GM23338 (cell line): ENCODE measurements around the gene CNPY2. TPM values are rescaled to one million over a fixed set of nuclear protein-coding genes. Genes with fewer than 3 reads are reported as not detected.

Experiments used
- ATAC-seq: fragments of 200-7000 bp; cut with Tn5 transposase; 3 replicates; pipeline ENCODE4 v1.9.1; 2020
- DNase-seq: peaks from one replicate; pipeline ENCODE4 v3.0.0-alpha.2; 2015; ENCODE audit warnings: low spot score
- H2AFZ ChIP-seq: fragments of 200-600 bp; sonication (generic); 2 replicates; pipeline ENCODE4 v1.8.0; 2016; ENCODE audit warnings: antibody characterized with exemption, mild to moderate bottlenecking, moderate library complexity
- H3F3A ChIP-seq: fragments of 200-600 bp; sonication (generic); replicated peaks from 2 replicates; pipeline ENCODE4 v1.8.0; 2017; ENCODE audit warnings: antibody characterized with exemption, mixed run types, low read depth
- H3K27ac ChIP-seq: fragments of 200-600 bp; sonication (generic); 2 replicates; pipeline ENCODE4 v1.6.1; 2016; ENCODE audit warnings: low read depth
- H3K27me3 ChIP-seq: fragments of 200-600 bp; sonication (generic); 2 replicates; pipeline ENCODE4 v1.8.0; 2016; ENCODE audit warnings: mild to moderate bottlenecking, mixed run types, moderate library complexity; ENCODE audit not compliant: insufficient read depth
- H3K36me3 ChIP-seq: fragments of 200-600 bp; sonication (generic); 2 replicates; pipeline ENCODE4 v1.8.0; 2016; ENCODE audit warnings: mild to moderate bottlenecking; ENCODE audit not compliant: insufficient read depth
- H3K4me1 ChIP-seq: fragments of 200-600 bp; sonication (generic); 2 replicates; pipeline ENCODE4 v1.8.0; 2016; ENCODE audit warnings: mild to moderate bottlenecking, moderate library complexity; ENCODE audit not compliant: insufficient read depth
- H3K4me2 ChIP-seq: fragments of 200-600 bp; sonication (generic); 2 replicates; pipeline ENCODE4 v1.7.1; 2017; ENCODE audit warnings: mixed run types
- H3K4me3 ChIP-seq: fragments of 200-600 bp; sonication (generic); 2 replicates; pipeline ENCODE4 v1.6.1; 2016; ENCODE audit warnings: mixed run types
- H3K79me2 ChIP-seq: fragments of 200-600 bp; sonication (generic); replicated peaks from 2 replicates; pipeline ENCODE4 v1.8.0; 2017; ENCODE audit warnings: mild to moderate bottlenecking; ENCODE audit not compliant: insufficient read depth
- H3K9me2 ChIP-seq: fragments of 200-600 bp; sonication (generic); 2 replicates; pipeline ENCODE4 v1.8.0; 2017; ENCODE audit not compliant: insufficient read depth
- H4K20me1 ChIP-seq: fragments of 200-600 bp; sonication (generic); replicated peaks from 2 replicates; pipeline ENCODE4 v1.8.0; 2017; ENCODE audit warnings: mild to moderate bottlenecking; ENCODE audit not compliant: insufficient read depth
- H3K27ac Mint-ChIP-seq: 2 replicates; pipeline ENCODE4 v1.8.0; 2020; ENCODE audit warnings: inconsistent platforms, mild to moderate bottlenecking, moderate library complexity, mixed read lengths
- H3K27me3 Mint-ChIP-seq: 3 replicates; pipeline ENCODE4 v1.8.0; 2022; ENCODE audit warnings: low read depth, mild to moderate bottlenecking, moderate library complexity, mixed read lengths, inconsistent platforms; ENCODE audit not compliant: insufficient read depth, poor library complexity
- H3K36me3 Mint-ChIP-seq: 3 replicates; pipeline ENCODE4 v1.8.0; 2021; ENCODE audit warnings: low read depth, mild to moderate bottlenecking, inconsistent platforms, moderate library complexity, mixed read lengths
- H3K4me1 Mint-ChIP-seq: 3 replicates; pipeline ENCODE4 v1.8.0; 2020; ENCODE audit warnings: mild to moderate bottlenecking, inconsistent platforms, mixed read lengths
- H3K4me3 Mint-ChIP-seq: 3 replicates; pipeline ENCODE4 v1.8.0; 2021; ENCODE audit warnings: moderate library complexity, mild to moderate bottlenecking, inconsistent platforms, mixed read lengths
- H3K9me3 Mint-ChIP-seq: 3 replicates; pipeline ENCODE4 v1.8.0; 2020; ENCODE audit warnings: moderate library complexity, mild to moderate bottlenecking, inconsistent platforms, mixed read lengths
- CREB1 ChIP-seq: fragments of 250-450 bp; sonication (Bioruptor Pico); IDR thresholded peaks from 2 replicates; pipeline ENCODE4 v1.5.0; 2020; ENCODE audit warnings: low read depth, mild to moderate bottlenecking, moderate library complexity
- JUNB ChIP-seq: IDR thresholded peaks from one replicate; pipeline ENCODE4 v1.6.1; 2016; ENCODE audit warnings: antibody characterized with exemption; ENCODE audit not compliant: unreplicated experiment
- STAT1 ChIP-seq: IDR thresholded peaks from one replicate; pipeline ENCODE4 v1.6.1; 2016; ENCODE audit warnings: antibody characterized with exemption; ENCODE audit not compliant: unreplicated experiment
- ZNF114 ChIP-seq: fragments of 250-450 bp; sonication (Bioruptor Pico); IDR thresholded peaks from 2 replicates; pipeline ENCODE4 v1.5.0; 2020; ENCODE audit warnings: mild to moderate bottlenecking, moderate library complexity
- ZNF331 ChIP-seq: fragments of 250-450 bp; sonication (Bioruptor Pico); IDR thresholded peaks from 2 replicates; pipeline ENCODE4 v1.5.0; 2020; ENCODE audit warnings: low read depth, mild to moderate bottlenecking, moderate library complexity
- polyA plus RNA-seq: library from polyadenylated mRNA; unstranded; fragments of >200 nt; fragmentation: Nextera tagmentation; extraction: Ambion mirVana; gene quantifications from 2 replicates; pipeline ENCODE4 v1.2.1, GENCODE V29; 2016
- total RNA-seq: library from RNA; depleted of rRNA; stranded (reverse); fragments of >200 nt; shearing (Covaris generic); gene quantifications from 2 replicates; pipeline ENCODE4 v1.2.3, GENCODE V29; 2014
- TF ChIP-seq, protein P1 (sequence below): fragments of 250-450 bp; sonication (Bioruptor Pico); IDR thresholded peaks from 2 replicates; pipeline ENCODE4 v1.5.0; 2020; ENCODE audit warnings: mild to moderate bottlenecking, moderate library complexity

The CNPY2 gene
- total and polyA plus RNA-seq, 2 experiments from 2014 or later: 119 to 316 TPM

GRCh38 chr12:56330936-56331490 is 15.2 kb upstream of the CNPY2 start:
- Histone ChIP-seq H3K27me3 (no peaks in the 10 kb centered on the region), H2AFZ (no peak overlapping the region), H3F3A (0 out of 2 replicates have a peak, but pooled peaks cover 5% of the 10 kb centered on the region), H3K36me3 (no peaks in the 10 kb centered on the region), H3K4me1 (peaks cover 6% of the 10 kb centered on the region; the same call in 1 of the 2 replicates), H3K9me2 (no peaks in the 10 kb centered on the region), H4K20me1 (no peaks in the 10 kb centered on the region), H3K79me2 (peaks cover 5% of the 10 kb centered on the region; the same call in 1 of the 2 replicates), H3K4me3 (no peak overlapping the region), H3K4me2 (no peak overlapping the region), H3K27ac (no peak overlapping the region)
- DNase-seq (no peak), ATAC-seq (no peak)
- peaks cover 13% of the 10 kb centered on the region for H3K4me1 Mint-ChIP-seq
- peaks cover 4% of the 10 kb centered on the region; the same call in 1 of the 3 replicates for H3K36me3 Mint-ChIP-seq
- TF ChIP-seq, protein P1, sequence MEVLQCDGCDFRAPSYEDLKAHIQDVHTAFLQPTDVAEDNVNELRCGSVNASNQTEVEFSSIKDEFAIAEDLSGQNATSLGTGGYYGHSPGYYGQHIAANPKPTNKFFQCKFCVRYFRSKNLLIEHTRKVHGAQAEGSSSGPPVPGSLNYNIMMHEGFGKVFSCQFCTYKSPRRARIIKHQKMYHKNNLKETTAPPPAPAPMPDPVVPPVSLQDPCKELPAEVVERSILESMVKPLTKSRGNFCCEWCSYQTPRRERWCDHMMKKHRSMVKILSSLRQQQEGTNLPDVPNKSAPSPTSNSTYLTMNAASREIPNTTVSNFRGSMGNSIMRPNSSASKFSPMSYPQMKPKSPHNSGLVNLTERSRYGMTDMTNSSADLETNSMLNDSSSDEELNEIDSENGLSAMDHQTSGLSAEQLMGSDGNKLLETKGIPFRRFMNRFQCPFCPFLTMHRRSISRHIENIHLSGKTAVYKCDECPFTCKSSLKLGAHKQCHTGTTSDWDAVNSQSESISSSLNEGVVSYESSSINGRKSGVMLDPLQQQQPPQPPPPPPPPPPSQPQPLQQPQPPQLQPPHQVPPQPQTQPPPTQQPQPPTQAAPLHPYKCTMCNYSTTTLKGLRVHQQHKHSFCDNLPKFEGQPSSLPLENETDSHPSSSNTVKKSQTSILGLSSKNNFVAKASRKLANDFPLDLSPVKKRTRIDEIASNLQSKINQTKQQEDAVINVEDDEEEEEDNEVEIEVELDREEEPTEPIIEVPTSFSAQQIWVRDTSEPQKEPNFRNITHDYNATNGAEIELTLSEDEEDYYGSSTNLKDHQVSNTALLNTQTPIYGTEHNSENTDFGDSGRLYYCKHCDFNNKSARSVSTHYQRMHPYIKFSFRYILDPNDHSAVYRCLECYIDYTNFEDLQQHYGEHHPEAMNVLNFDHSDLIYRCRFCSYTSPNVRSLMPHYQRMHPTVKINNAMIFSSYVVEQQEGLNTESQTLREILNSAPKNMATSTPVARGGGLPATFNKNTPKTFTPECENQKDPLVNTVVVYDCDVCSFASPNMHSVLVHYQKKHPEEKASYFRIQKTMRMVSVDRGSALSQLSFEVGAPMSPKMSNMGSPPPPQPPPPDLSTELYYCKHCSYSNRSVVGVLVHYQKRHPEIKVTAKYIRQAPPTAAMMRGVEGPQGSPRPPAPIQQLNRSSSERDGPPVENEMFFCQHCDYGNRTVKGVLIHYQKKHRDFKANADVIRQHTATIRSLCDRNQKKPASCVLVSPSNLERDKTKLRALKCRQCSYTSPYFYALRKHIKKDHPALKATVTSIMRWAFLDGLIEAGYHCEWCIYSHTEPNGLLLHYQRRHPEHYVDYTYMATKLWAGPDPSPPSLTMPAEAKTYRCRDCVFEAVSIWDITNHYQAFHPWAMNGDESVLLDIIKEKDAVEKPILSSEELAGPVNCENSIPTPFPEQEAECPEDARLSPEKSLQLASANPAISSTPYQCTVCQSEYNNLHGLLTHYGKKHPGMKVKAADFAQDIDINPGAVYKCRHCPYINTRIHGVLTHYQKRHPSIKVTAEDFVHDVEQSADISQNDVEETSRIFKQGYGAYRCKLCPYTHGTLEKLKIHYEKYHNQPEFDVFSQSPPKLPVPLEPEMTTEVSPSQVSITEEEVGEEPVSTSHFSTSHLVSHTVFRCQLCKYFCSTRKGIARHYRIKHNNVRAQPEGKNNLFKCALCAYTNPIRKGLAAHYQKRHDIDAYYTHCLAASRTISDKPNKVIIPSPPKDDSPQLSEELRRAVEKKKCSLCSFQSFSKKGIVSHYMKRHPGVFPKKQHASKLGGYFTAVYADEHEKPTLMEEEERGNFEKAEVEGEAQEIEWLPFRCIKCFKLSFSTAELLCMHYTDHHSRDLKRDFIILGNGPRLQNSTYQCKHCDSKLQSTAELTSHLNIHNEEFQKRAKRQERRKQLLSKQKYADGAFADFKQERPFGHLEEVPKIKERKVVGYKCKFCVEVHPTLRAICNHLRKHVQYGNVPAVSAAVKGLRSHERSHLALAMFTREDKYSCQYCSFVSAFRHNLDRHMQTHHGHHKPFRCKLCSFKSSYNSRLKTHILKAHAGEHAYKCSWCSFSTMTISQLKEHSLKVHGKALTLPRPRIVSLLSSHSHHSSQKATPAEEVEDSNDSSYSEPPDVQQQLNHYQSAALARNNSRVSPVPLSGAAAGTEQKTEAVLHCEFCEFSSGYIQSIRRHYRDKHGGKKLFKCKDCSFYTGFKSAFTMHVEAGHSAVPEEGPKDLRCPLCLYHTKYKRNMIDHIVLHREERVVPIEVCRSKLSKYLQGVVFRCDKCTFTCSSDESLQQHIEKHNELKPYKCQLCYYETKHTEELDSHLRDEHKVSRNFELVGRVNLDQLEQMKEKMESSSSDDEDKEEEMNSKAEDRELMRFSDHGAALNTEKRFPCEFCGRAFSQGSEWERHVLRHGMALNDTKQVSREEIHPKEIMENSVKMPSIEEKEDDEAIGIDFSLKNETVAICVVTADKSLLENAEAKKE (CRISPR knock-in tag): no peak
- TF ChIP-seq ZNF331 (CRISPR knock-in tag): no peak
- no peak for TF ChIP-seq CREB1 (CRISPR knock-in tag)
- H3K4me3 Mint-ChIP-seq: no peak overlapping the region
- H3K27me3 Mint-ChIP-seq: peaks cover 11% of the 10 kb centered on the region
- no peaks in the 10 kb centered on the region for H3K9me3 Mint-ChIP-seq
- H3K27ac Mint-ChIP-seq: no peak overlapping the region

DNA sequence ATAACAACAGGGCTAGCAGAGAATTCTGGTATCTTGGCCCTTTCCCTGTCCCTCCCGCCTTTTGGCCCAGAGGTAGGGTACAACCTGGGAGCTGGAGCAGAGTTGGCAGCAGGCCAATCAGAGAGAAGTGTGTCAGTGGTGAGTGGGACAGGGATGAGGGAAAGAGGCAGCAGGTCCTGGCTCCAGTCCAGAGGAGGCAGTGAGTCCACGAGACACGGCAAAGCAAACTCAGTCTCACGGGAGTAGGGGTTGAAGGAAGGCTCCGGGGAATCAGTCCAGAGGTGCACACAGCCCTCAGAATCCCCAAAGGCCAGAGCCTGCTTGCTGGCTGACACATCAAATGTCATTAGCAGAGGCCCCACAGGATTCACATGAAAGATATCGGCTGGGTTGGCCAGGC is 10.7 kb upstream of the CNPY2 start:
- H3K27me3 Mint-ChIP-seq: peaks cover 4% of the 10 kb centered on the region
- no peak overlapping the region for H3K27ac ChIP-seq
- H3K4me1 ChIP-seq: no peaks in the 10 kb centered on the region
- no peak for DNase-seq
- no peak overlapping the region for H2AFZ ChIP-seq
- H3K36me3 Mint-ChIP-seq: peaks cover 18% of the 10 kb centered on the region
- H3K4me1 Mint-ChIP-seq: no peaks in the 10 kb centered on the region
- no peak overlapping the region for H3K4me3 Mint-ChIP-seq
- no peaks in the 10 kb centered on the region for H3K27me3 ChIP-seq
- H3F3A ChIP-seq: no peaks in the 10 kb centered on the region
- H3K4me2 ChIP-seq: no peak overlapping the region
- ATAC-seq: no peak
- H3K36me3 ChIP-seq: no peaks in the 10 kb centered on the region
- H3K27ac Mint-ChIP-seq: no peak overlapping the region
- H3K4me3 ChIP-seq: no peak overlapping the region
- no peaks in the 10 kb centered on the region for H4K20me1 ChIP-seq
- H3K79me2 ChIP-seq: no peaks in the 10 kb centered on the region
- H3K9me2 ChIP-seq: no peaks in the 10 kb centered on the region
- no peaks in the 10 kb centered on the region for H3K9me3 Mint-ChIP-seq
- TF ChIP-seq JUNB (no peak), STAT1 (no peak), ZNF114 (CRISPR knock-in tag) (no peak)
- TF ChIP-seq, protein P1 (CRISPR knock-in tag): no peak
